ENCODE measurements around the gene ZNF785. TPM values are rescaled to one million over a fixed set of nuclear protein-coding genes. Genes with fewer than 3 reads are reported as not detected.

Gene ZNF785
- total and polyA plus RNA-seq, 2 of the 13 experiments (the other 11 are each of a cell fraction or from before 2014, with no cell fraction given): 0.01 TPM; not detected in 1

DNA sequence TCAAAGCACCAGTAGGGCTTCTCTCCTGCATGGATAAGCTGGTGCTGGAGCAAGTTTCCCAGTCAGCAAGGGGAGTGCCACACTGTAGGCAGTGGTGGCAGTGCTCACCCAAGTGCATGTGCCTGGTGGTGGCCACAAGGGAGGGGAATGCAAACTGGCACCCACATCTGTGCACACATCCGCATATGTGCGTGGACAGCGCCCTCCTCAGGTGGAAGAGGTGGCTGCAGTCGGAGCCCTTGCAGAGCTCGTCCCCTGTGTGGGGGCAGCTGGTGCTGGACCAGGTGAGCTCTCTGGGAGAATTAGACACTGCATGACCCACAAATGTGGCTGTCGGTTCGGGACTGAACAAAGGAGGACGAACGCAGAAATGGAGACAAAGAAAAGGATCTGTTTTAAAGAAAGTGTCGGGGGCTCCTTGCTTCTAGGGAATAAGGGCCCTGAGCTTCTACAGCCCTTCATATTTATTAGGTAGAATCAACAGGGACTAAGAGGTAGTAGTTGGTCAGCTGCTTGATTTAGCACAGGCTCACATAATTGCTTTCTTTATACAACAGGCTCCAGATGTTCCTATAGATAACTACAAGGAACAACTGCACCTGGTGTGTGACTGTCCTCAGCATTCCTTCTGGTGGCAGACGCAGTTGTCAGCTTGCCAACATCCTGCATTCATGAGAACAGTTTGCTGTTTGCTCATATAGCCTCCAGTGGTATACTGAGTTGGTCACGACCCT, 30.0 kb upstream of the ZNF785 start (continued):
- TF ChIP-seq, protein P1, sequence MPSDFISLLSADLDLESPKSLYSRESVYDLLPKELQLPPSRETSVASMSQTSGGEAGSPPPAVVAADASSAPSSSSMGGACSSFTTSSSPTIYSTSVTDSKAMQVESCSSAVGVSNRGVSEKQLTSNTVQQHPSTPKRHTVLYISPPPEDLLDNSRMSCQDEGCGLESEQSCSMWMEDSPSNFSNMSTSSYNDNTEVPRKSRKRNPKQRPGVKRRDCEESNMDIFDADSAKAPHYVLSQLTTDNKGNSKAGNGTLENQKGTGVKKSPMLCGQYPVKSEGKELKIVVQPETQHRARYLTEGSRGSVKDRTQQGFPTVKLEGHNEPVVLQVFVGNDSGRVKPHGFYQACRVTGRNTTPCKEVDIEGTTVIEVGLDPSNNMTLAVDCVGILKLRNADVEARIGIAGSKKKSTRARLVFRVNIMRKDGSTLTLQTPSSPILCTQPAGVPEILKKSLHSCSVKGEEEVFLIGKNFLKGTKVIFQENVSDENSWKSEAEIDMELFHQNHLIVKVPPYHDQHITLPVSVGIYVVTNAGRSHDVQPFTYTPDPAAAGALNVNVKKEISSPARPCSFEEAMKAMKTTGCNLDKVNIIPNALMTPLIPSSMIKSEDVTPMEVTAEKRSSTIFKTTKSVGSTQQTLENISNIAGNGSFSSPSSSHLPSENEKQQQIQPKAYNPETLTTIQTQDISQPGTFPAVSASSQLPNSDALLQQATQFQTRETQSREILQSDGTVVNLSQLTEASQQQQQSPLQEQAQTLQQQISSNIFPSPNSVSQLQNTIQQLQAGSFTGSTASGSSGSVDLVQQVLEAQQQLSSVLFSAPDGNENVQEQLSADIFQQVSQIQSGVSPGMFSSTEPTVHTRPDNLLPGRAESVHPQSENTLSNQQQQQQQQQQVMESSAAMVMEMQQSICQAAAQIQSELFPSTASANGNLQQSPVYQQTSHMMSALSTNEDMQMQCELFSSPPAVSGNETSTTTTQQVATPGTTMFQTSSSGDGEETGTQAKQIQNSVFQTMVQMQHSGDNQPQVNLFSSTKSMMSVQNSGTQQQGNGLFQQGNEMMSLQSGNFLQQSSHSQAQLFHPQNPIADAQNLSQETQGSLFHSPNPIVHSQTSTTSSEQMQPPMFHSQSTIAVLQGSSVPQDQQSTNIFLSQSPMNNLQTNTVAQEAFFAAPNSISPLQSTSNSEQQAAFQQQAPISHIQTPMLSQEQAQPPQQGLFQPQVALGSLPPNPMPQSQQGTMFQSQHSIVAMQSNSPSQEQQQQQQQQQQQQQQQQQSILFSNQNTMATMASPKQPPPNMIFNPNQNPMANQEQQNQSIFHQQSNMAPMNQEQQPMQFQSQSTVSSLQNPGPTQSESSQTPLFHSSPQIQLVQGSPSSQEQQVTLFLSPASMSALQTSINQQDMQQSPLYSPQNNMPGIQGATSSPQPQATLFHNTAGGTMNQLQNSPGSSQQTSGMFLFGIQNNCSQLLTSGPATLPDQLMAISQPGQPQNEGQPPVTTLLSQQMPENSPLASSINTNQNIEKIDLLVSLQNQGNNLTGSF (CRISPR knock-in tag; IDR thresholded peaks at IDR 0.05): no peak
- no peak for TF ChIP-seq JARID2 (CRISPR knock-in tag; IDR thresholded peaks at IDR 0.05; ENCODE audit: insufficient replicate concordance)
- TF ChIP-seq, protein P2, sequence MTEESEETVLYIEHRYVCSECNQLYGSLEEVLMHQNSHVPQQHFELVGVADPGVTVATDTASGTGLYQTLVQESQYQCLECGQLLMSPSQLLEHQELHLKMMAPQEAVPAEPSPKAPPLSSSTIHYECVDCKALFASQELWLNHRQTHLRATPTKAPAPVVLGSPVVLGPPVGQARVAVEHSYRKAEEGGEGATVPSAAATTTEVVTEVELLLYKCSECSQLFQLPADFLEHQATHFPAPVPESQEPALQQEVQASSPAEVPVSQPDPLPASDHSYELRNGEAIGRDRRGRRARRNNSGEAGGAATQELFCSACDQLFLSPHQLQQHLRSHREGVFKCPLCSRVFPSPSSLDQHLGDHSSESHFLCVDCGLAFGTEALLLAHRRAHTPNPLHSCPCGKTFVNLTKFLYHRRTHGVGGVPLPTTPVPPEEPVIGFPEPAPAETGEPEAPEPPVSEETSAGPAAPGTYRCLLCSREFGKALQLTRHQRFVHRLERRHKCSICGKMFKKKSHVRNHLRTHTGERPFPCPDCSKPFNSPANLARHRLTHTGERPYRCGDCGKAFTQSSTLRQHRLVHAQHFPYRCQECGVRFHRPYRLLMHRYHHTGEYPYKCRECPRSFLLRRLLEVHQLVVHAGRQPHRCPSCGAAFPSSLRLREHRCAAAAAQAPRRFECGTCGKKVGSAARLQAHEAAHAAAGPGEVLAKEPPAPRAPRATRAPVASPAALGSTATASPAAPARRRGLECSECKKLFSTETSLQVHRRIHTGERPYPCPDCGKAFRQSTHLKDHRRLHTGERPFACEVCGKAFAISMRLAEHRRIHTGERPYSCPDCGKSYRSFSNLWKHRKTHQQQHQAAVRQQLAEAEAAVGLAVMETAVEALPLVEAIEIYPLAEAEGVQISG (CRISPR knock-in tag; IDR thresholded peaks at IDR 0.05): peak; percentile 52; the same call in 1 of the 2 replicates
- TF ChIP-seq FOXJ3 (CRISPR knock-in tag; IDR thresholded peaks at IDR 0.05; ENCODE audit: borderline replicate concordance): no peak
- peak; percentile 54; the same call in 1 of the 2 replicates for TF ChIP-seq TBX2 (CRISPR knock-in tag; IDR thresholded peaks at IDR 0.05; ENCODE audit: borderline replicate concordance)
- TF ChIP-seq ZNF10 (CRISPR knock-in tag; IDR thresholded peaks at IDR 0.05; ENCODE audit: borderline replicate concordance, low read depth): no peak
- TF ChIP-seq, protein P3, sequence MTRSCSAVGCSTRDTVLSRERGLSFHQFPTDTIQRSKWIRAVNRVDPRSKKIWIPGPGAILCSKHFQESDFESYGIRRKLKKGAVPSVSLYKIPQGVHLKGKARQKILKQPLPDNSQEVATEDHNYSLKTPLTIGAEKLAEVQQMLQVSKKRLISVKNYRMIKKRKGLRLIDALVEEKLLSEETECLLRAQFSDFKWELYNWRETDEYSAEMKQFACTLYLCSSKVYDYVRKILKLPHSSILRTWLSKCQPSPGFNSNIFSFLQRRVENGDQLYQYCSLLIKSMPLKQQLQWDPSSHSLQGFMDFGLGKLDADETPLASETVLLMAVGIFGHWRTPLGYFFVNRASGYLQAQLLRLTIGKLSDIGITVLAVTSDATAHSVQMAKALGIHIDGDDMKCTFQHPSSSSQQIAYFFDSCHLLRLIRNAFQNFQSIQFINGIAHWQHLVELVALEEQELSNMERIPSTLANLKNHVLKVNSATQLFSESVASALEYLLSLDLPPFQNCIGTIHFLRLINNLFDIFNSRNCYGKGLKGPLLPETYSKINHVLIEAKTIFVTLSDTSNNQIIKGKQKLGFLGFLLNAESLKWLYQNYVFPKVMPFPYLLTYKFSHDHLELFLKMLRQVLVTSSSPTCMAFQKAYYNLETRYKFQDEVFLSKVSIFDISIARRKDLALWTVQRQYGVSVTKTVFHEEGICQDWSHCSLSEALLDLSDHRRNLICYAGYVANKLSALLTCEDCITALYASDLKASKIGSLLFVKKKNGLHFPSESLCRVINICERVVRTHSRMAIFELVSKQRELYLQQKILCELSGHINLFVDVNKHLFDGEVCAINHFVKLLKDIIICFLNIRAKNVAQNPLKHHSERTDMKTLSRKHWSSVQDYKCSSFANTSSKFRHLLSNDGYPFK (CRISPR knock-in tag; IDR thresholded peaks at IDR 0.05; ENCODE audit: borderline replicate concordance): peak; percentile 75
- TF ChIP-seq, protein P4, sequence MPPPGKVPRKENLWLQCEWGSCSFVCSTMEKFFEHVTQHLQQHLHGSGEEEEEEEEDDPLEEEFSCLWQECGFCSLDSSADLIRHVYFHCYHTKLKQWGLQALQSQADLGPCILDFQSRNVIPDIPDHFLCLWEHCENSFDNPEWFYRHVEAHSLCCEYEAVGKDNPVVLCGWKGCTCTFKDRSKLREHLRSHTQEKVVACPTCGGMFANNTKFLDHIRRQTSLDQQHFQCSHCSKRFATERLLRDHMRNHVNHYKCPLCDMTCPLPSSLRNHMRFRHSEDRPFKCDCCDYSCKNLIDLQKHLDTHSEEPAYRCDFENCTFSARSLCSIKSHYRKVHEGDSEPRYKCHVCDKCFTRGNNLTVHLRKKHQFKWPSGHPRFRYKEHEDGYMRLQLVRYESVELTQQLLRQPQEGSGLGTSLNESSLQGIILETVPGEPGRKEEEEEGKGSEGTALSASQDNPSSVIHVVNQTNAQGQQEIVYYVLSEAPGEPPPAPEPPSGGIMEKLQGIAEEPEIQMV (CRISPR knock-in tag; IDR thresholded peaks at IDR 0.05; ENCODE audit: low read depth): no peak
- no peak for TF ChIP-seq TCF7L2 (IDR thresholded peaks at IDR 0.05; ENCODE audit: low read depth, low read length)
- TF ChIP-seq TARDBP (CRISPR knock-in tag; IDR thresholded peaks at IDR 0.05): peak; percentile 74; the same call in 1 of the 2 replicates
- TF ChIP-seq ZNF781 (CRISPR knock-in tag; IDR thresholded peaks at IDR 0.05; ENCODE audit: borderline replicate concordance, not compliant biosample characterization): no peak
- TF ChIP-seq, protein P5, sequence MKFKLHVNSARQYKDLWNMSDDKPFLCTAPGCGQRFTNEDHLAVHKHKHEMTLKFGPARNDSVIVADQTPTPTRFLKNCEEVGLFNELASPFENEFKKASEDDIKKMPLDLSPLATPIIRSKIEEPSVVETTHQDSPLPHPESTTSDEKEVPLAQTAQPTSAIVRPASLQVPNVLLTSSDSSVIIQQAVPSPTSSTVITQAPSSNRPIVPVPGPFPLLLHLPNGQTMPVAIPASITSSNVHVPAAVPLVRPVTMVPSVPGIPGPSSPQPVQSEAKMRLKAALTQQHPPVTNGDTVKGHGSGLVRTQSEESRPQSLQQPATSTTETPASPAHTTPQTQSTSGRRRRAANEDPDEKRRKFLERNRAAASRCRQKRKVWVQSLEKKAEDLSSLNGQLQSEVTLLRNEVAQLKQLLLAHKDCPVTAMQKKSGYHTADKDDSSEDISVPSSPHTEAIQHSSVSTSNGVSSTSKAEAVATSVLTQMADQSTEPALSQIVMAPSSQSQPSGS (CRISPR knock-in tag; IDR thresholded peaks at IDR 0.05): no peak
